ENCODE data around the gene FRG2B. TPM values are rescaled to one million over a fixed set of nuclear protein-coding genes. Genes with fewer than 3 reads are reported as not detected.
"Not testable (repeated sequence)": the region's sequence is repeated elsewhere in the genome, so short reads cannot be mapped to it uniquely, and the experiment has no call there.

FRG2B gene
- not detected for total RNA-seq (ENCODE audit: unreplicated experiment)
- long read RNA-seq: 0 reads

- not testable (repeated sequence) for H3K9me3 Mint-ChIP-seq (ENCODE audit: unreplicated experiment); H3K4me1 Mint-ChIP-seq (ENCODE audit: low read depth, unreplicated experiment); H3K27ac Mint-ChIP-seq (ENCODE audit: unreplicated experiment); H3K4me3 Mint-ChIP-seq (ENCODE audit: unreplicated experiment); H3K36me3 Mint-ChIP-seq (ENCODE audit: unreplicated experiment); H3K27me3 Mint-ChIP-seq (ENCODE audit: unreplicated experiment); DNase-seq
Observed at GRCh38 chr10:133626695-133627094, at the start of gene FRG2B. Gene FRG2B (minus strand): TSS chr10:133626795. CDS start chr10:133626742, 53 bp downstream.

- not testable (repeated sequence) for H3K27ac Mint-ChIP-seq (ENCODE audit: unreplicated experiment); H3K4me3 Mint-ChIP-seq (ENCODE audit: unreplicated experiment); DNase-seq
Observed at GRCh38 chr10:133667446-133667845, 40.9 kb upstream of the FRG2B start.

DNA sequence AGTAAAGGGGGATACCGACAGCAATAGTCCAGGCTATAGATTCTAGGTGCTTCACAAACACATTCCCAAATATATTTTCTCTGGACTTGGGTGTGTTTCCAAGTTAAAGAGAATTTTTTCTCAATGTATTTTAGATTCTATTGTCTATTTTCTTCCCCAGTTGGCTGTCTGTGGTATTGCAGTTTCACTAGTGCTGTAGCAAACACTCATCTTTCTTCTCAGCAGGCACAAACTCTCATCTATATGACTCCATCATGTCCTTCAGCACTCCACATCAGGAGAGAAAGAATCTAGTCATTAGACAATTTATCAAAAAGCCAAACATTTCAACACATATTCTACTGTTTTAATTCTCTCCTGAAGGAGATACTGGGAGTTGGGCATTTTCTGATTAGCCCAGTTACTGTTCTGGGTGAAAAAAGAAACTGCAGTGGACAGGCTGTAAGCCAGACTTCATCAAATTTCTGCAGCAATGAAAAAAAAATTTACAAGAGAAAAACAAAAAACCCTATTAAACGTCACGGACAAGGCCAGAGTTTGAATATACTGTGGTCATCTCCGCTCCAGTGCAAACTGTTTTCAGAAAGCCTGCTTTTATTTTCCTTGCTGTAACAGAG, 37.1 kb upstream of the FRG2B start:
- not testable (repeated sequence) for H3K4me3 Mint-ChIP-seq (ENCODE audit: unreplicated experiment); DNase-seq; H3K36me3 Mint-ChIP-seq (ENCODE audit: unreplicated experiment); H3K27me3 Mint-ChIP-seq (ENCODE audit: unreplicated experiment); H3K4me1 Mint-ChIP-seq (ENCODE audit: low read depth, unreplicated experiment); H3K9me3 Mint-ChIP-seq (ENCODE audit: unreplicated experiment); H3K27ac Mint-ChIP-seq (ENCODE audit: unreplicated experiment)
- TF ChIP-seq, protein P1, sequence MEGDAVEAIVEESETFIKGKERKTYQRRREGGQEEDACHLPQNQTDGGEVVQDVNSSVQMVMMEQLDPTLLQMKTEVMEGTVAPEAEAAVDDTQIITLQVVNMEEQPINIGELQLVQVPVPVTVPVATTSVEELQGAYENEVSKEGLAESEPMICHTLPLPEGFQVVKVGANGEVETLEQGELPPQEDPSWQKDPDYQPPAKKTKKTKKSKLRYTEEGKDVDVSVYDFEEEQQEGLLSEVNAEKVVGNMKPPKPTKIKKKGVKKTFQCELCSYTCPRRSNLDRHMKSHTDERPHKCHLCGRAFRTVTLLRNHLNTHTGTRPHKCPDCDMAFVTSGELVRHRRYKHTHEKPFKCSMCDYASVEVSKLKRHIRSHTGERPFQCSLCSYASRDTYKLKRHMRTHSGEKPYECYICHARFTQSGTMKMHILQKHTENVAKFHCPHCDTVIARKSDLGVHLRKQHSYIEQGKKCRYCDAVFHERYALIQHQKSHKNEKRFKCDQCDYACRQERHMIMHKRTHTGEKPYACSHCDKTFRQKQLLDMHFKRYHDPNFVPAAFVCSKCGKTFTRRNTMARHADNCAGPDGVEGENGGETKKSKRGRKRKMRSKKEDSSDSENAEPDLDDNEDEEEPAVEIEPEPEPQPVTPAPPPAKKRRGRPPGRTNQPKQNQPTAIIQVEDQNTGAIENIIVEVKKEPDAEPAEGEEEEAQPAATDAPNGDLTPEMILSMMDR (IDR thresholded peaks at IDR 0.05; ENCODE audit: partially characterized antibody, unreplicated experiment): peak; percentile 19

More at GRCh38 chr10:133667446-133667845, 40.9 kb upstream of the FRG2B start:
- not testable (repeated sequence) for H3K4me1 Mint-ChIP-seq (ENCODE audit: low read depth, unreplicated experiment); H3K36me3 Mint-ChIP-seq (ENCODE audit: unreplicated experiment); H3K27me3 Mint-ChIP-seq (ENCODE audit: unreplicated experiment); H3K9me3 Mint-ChIP-seq (ENCODE audit: unreplicated experiment)

DNA sequence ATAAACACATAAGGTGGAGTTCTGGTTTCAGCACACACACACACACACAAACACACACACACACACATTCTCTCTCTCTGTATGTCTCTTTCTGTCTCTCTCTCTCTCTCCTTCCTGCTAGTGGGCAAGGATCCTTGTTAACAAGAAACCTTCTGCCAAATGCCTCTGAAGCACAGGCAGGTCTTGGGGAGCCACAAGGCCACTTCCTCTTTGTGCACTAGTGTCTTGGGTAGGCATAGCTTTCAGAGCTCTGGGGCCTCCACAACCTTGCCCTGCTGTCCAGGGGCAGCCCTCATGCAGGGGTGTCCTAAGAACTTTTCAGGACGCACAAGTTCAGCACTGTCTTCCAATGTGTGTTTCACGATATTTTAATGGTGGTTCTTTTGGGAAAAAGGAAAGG, 34.5 kb upstream of the FRG2B start:
- H3K27ac Mint-ChIP-seq (ENCODE audit: unreplicated experiment); DNase-seq; H3K27me3 Mint-ChIP-seq (ENCODE audit: unreplicated experiment); H3K36me3 Mint-ChIP-seq (ENCODE audit: unreplicated experiment); H3K4me3 Mint-ChIP-seq (ENCODE audit: unreplicated experiment); H3K4me1 Mint-ChIP-seq (ENCODE audit: low read depth, unreplicated experiment); H3K9me3 Mint-ChIP-seq (ENCODE audit: unreplicated experiment): not testable (repeated sequence)

DNA sequence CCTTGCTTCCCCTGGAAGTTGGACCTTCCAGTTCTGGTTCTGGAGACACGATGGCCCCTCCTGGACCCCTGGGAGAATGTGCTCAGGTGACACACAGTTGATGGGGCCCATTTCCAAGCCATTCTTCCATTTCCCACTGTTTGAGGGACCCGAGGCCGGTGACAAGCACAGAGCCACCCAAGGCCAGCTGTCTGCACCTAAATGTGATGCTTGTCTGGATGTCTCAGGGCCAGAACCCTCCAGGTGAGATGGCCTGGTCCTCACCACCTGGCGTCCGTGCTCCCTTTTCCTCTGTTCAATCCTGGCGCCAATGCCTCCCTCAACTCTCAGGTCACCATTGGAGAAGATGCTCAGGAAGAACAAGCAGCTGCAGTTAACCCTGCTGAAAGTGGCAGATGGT, 33.9 kb upstream of the FRG2B start:
- H3K36me3 Mint-ChIP-seq (ENCODE audit: unreplicated experiment): not testable (repeated sequence)

DNA sequence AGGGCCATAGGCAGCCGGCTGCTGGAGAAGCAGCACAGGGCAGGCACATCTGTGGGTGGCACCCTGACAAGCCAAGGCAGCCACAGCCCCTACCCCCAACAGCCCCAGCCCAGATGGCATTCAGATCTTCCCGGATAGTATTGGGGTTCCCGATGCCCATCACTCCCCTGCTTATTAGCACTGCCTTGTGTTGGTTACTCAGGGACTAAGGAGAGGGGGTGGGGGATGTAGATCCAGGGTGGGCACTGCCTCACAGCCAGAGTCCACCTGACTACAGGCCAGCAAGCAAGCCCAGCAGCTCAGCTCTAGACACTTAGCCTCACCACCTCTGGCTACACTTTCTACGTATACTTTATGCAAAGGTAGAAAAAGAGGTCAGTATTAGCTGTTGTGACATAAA, 30.7 kb upstream of the FRG2B start:
- H3K27me3 Mint-ChIP-seq (ENCODE audit: unreplicated experiment); H3K9me3 Mint-ChIP-seq (ENCODE audit: unreplicated experiment); H3K4me1 Mint-ChIP-seq (ENCODE audit: low read depth, unreplicated experiment); H3K27ac Mint-ChIP-seq (ENCODE audit: unreplicated experiment); H3K4me3 Mint-ChIP-seq (ENCODE audit: unreplicated experiment); H3K36me3 Mint-ChIP-seq (ENCODE audit: unreplicated experiment); DNase-seq: not testable (repeated sequence)

More for the DNA sequence above, 33.9 kb upstream of the FRG2B start:
- H3K27ac Mint-ChIP-seq (ENCODE audit: unreplicated experiment); H3K9me3 Mint-ChIP-seq (ENCODE audit: unreplicated experiment); H3K4me1 Mint-ChIP-seq (ENCODE audit: low read depth, unreplicated experiment); H3K27me3 Mint-ChIP-seq (ENCODE audit: unreplicated experiment); H3K4me3 Mint-ChIP-seq (ENCODE audit: unreplicated experiment); DNase-seq: not testable (repeated sequence)

DNA sequence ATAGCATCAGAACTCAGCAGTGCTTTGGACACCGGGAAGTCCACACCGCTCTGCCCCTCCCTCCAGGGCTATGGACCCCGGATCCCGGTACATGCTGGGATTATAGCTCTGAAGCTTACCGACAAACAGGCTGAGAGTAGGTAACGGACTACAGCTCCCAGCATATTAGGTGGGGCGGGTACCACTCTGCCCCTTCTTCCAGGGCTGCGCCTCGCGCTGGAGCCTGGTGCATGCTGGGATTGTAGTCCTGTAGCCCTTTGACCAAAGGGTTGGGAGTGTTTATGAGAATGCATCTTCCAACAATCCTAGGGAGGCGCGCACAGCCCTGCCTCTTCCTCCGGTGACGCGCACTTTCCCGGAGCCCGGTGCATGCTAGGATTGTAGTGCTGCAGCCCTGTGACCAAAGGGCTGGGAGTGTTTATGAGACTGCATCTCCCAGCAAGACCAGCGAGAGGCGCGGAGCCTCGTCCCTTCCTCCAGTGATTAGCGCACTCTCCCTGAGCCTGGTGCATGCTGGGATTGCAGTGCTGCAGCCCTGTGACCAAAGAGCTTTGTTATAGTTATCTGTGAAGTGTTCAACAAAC, 22.4 kb upstream of the FRG2B start:
- H3K4me1 Mint-ChIP-seq (ENCODE audit: low read depth, unreplicated experiment); H3K36me3 Mint-ChIP-seq (ENCODE audit: unreplicated experiment); H3K27ac Mint-ChIP-seq (ENCODE audit: unreplicated experiment); H3K4me3 Mint-ChIP-seq (ENCODE audit: unreplicated experiment); H3K9me3 Mint-ChIP-seq (ENCODE audit: unreplicated experiment); H3K27me3 Mint-ChIP-seq (ENCODE audit: unreplicated experiment): not testable (repeated sequence)
- DNase-seq: peak; percentile 32

DNA sequence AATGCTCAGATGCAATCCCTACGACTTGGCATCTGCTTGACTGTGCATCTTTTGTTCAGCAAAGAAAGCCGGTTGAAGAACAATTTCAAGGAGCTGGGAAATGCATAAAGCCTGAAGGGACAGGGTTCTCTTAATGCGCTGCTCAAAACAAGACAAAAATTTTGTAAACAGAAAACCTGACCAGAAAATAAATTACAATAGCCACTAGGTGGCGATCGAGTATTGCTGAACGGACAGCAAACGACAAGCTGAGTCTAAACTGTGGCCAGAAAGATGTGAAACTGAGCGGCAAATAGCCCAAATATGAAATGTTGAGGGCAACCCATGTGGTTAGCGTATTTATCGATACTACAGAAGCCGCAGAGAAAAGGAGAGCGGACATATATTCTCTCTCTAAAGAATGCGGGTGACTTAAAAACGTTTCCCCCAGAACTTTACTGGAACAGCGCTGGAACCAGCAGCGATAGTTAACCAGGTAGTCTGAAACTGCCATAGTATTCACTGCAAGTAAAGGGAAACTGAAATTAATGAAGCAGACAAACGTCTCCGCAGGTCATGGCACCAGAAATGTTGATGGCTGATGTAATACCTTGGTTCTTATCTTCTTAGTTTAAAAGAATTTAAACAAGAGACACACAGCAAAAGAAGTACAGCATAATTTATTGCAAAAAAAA, 20.6 kb upstream of the FRG2B start:
- H3K9me3 Mint-ChIP-seq (ENCODE audit: unreplicated experiment): not testable (repeated sequence)

DNA sequence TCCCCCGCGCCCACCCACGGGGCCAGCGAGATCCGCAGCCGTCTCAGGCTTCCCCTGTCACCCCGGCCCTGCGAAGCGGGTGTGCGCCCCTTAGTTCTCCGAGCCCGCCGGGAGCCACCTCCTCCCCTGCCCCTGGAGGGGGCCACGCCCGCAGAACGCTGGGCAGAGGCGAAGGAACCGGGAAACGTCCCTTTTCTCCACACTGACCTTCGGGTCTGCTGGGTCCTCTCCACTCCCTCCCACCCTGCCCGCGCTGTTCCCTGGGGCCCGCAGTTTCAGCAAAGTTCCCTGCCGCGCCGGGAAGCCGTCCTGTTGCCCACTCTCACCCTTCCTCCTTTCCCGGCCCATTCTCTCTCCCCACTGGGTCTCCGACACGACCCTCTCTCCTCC, 11.2 kb upstream of the FRG2B start:
- not testable (repeated sequence) for H3K4me3 Mint-ChIP-seq (ENCODE audit: unreplicated experiment); H3K36me3 Mint-ChIP-seq (ENCODE audit: unreplicated experiment); H3K27me3 Mint-ChIP-seq (ENCODE audit: unreplicated experiment); H3K27ac Mint-ChIP-seq (ENCODE audit: unreplicated experiment); DNase-seq; H3K4me1 Mint-ChIP-seq (ENCODE audit: low read depth, unreplicated experiment); H3K9me3 Mint-ChIP-seq (ENCODE audit: unreplicated experiment)

More for the DNA sequence above, 20.6 kb upstream of the FRG2B start:
- TF ChIP-seq, protein P1 (IDR thresholded peaks at IDR 0.05; ENCODE audit: partially characterized antibody, unreplicated experiment): peak; percentile 51
- H3K27ac Mint-ChIP-seq (ENCODE audit: unreplicated experiment); H3K27me3 Mint-ChIP-seq (ENCODE audit: unreplicated experiment); H3K4me1 Mint-ChIP-seq (ENCODE audit: low read depth, unreplicated experiment); DNase-seq; H3K36me3 Mint-ChIP-seq (ENCODE audit: unreplicated experiment); H3K4me3 Mint-ChIP-seq (ENCODE audit: unreplicated experiment): not testable (repeated sequence)

DNA sequence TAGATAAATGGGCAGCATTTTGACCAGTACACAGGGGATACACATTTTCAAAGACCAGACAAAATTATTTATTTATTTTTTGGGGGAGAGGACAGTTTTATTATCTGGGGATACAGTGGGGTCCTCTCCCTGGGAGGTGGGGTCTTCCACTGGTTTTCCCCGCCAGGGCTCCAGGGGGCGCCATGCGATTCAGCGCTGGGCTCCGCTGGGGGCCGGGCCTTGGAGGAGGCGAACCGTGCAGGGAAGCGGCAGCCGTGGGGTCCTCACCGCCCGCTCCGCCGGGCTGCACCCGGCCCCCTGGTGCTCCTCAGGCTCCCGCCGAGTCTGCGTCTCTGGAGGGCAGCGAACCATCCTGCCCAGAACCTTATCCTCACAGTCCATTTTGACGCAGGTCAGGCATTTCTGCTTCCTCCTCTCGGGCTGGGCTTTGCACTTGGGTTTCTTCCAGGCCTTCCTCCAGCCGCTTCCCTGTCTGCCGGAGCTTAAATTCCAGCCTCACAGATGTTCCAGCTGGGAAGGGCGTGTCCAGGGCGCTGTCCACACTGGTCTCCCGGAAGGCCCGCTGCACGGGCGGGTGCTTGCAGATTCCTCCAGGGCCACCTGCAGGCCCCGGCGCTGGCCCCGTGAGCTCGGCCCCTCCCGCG, 10.7 kb upstream of the FRG2B start:
- DNase-seq; H3K4me1 Mint-ChIP-seq (ENCODE audit: low read depth, unreplicated experiment); H3K9me3 Mint-ChIP-seq (ENCODE audit: unreplicated experiment); H3K36me3 Mint-ChIP-seq (ENCODE audit: unreplicated experiment); H3K27ac Mint-ChIP-seq (ENCODE audit: unreplicated experiment); H3K4me3 Mint-ChIP-seq (ENCODE audit: unreplicated experiment); H3K27me3 Mint-ChIP-seq (ENCODE audit: unreplicated experiment): not testable (repeated sequence)

Measured in glutamatergic neuron (in vitro differentiated cells).